HG03342 (cell line): ENCODE data around the gene CNTF.

Source experiments
- ATAC-seq: cut with Tn5 transposase; IDR thresholded peaks from one replicate; pipeline ENCODE4 v1.9.1; 2021; ENCODE audit warnings: mild to moderate bottlenecking, moderate library complexity; ENCODE audit not compliant: unreplicated experiment

Gene CNTF

DNA sequence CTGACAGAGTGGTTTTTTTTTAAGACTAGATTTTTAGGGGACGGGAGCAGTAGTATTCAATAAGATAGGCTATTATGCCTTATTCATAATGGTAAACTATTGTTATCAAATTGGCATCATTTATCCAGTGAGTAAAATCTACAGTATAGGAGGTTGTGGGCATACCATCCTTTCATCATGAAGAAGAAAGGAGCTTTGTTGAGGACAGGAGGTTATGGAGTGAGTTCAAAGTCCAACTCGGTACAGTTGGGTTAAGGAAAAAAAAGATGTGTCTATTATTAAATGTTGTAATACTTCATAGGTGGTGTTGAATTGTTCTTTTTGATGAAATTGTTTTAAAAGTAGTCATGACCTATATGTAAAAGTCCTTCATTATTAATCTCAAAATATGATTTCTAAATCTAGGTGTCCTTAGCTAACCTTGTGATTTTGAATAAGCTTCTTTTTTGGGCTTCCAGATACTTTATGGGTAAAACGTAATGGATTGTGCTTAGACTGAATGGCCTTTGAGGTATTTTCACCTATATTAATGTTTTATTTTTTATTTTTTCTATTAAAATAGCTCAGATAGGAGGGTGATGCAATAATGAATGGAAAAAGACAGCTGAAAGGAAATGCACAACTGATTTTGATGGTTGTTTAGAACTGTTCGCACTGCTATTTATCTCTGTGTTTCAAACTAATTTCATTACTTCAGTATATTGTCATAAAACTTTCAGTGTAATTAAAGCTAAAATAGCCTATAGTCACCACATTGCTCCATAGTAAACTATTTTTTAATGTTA lies 15.3 kb upstream of the CNTF start:
- no peak for ATAC-seq

DNA sequence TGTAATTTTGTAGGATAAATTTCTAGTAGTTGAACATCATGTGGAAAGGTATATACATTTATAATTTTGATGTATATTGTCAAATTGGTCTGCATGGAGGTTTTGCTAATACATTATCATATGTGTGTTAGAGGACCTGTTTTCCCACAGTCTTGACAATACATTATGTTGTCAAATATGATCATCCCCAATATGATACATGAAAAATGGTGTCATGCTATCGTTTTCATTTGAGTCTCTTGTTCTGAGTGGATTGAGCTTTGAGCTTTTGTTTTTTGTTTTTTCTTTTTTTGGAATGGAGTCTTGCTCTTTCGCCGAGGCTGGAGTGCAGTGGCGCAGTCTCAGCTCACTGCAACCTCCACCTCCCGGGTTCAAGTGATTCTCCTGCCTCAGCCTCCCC lies 14.1 kb upstream of the CNTF start:
- ATAC-seq: no peak

DNA sequence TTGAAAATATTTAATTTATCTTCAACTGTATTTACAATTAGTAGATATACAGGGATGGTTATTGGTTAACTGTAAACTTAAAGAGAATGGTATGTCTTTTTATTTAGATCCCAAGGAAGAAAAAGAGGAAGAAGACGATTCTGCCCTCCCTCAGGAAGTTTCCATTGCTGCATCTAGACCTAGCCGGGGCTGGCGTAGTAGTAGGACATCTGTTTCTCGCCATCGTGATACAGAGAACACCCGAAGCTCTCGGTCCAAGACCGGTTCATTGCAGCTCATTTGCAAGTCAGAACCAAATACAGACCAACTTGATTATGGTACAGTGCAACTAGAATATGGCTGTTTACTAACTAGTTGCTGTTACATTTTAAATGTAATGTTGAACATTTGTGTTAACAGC lies 12.7 kb upstream of the CNTF start:
- no peak for ATAC-seq

DNA sequence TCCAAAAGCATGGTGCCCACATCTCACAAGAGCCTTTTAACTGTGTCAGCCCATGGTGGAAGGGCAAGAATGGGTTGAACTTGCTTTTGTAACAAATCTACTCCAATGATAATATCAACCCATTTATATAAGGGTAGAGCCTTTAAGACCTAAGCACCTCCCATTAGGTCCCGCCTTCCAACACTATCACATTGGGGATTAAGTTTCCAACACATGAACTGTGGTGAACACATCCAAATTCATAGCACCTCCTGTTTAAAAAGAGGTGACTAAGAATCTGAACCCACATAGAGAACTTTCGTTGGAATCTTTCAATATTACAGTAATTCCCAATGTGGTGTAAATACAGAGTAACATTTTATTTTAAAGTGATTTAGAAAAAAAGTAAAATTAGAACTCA lies 9.2 kb upstream of the CNTF start:
- no peak for ATAC-seq

DNA sequence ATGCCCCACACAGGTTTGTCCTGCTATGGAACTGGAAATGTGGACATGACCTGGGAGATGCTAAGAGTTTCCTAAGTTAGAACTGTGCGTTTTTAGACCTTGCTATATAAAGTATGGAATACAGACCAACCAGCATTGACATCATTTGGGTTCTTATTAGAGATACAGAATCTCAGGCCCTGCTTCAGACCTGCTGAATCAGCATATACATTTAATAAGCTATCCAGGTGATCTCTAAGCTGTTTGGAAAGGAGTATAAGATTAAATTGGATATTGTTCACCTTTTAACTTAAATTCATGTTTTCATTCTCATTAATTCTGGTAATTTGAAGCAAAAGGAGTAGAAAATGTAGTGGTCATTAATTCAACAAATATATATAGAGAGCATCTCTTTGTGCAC lies 6.9 kb upstream of the CNTF start:
- ATAC-seq: no peak

DNA sequence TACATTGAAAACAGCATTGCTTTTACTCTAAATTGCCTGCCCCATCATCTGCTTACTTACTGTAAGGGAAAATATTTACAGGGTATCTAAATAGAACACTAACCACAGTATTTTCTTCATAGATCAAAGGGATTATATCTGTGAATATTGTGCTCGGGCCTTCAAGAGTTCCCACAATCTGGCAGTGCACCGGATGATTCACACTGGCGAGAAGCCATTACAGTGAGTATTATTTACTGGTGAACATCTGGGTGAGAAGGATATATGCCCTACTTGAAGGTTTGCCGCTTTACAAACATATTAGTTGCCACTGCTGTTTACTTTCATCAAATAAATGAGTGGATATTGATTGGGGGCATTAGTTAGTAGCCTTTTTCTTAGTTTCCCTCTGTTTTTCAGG lies 5.9 kb upstream of the CNTF start:
- no peak for ATAC-seq

DNA sequence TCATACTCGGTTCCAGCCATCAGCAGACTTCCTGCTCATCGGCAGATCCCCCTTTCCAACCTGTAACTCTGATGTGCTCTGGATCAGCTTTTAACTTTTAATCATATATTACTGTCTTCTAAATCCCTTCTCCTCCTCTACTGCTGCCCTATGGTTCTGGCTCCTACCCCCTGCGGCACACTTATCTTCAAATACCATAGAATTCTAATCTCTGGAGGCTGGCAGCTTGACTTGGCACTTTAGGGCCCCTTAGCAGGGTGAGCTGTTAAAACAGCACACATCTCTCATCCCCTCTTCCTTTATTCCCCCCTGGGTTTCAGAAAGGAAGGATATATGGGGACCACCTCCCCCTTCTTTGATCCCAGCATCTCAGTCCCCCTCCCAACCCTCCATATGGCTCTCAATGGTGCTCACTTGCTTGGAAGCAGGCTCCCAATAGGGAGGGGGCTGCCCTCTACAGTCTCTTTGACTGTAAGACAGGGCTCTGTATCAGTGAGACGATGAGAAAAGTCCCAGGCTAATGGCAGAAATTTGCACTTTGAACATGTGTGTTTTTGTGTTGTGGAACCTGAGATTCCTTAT lies 4.4 kb upstream of the CNTF start:
- no peak for ATAC-seq

DNA sequence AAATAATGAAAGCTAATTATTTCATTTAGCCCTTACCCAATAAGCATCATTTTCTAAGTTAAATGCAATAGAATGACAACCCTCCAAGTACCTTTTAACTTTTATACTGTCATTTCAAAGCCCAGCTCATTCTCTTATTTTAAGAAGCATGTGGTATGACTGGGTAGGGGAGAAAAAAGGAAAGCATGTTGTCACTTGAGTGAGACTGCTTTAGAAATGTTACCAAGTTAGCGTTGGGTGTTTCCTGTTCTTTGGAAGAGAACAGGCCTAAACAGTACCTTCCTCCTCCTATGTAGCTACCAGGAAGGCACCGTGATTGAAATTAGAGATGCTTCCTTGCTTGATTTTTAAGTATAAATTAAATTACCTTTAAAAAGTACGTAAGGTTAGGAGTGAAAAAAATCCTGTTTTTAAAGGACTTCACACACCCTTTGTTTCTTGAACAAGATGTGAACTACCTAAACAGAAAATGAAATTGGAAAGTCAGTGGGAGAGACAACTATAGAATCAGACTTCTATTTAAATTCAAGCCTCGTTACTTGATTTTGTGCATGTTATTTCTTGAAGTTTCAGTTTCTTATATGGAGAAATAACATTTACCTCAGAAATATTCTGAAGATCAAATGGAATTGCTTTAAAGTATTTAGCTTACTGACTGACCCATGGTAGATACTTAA lies 741 bp upstream of the CNTF start:
- no peak for ATAC-seq

DNA sequence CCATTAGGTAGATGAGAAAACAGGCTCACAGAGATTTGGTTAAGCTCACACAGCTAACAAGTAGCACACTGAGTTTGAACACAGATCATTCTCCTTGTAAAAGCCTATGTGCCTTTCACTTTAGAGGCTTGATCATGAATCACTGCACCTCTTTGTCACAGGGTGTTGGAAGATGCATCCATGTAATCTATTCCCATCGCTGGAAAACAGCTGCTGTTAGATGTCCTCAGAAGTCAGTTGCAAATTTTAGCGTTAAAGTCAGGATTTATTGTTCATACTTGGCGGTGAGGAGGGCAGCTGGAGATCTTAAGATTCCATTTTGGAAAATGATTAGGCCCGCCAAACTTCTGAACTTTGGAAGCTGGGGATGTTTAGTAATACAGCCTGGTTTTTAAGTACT lies 2.6 kb downstream of the CNTF start:
- ATAC-seq: no peak

DNA sequence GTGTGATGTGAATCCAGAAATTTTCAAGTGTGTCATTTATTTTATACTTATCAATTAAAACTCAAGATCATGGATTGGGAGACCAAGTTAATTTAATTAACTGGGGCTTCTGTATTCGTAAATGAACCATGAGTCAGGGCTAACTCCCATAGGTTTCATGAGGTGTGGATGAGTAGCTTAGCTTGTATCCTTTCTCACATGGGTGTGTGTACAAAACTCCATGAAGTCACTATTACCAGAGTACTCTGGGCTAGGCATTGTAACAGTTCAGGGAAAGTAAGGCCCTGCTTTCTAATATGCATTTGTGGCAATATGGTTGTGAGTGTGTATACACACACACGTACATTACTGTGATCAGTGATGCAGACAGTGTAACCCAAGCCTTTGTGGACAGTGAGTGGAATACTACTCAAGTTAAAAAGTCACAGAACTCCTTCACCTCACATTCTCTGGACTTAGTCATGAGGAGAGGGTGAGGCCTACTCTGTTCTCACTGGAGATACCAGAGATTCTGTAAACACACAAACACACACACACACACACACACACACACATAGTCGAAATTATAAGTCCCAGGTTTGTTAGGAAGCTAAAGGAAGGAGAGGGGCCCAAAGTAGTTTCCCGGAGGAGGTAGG lies 3.5 kb downstream of the CNTF start:
- no peak for ATAC-seq

DNA sequence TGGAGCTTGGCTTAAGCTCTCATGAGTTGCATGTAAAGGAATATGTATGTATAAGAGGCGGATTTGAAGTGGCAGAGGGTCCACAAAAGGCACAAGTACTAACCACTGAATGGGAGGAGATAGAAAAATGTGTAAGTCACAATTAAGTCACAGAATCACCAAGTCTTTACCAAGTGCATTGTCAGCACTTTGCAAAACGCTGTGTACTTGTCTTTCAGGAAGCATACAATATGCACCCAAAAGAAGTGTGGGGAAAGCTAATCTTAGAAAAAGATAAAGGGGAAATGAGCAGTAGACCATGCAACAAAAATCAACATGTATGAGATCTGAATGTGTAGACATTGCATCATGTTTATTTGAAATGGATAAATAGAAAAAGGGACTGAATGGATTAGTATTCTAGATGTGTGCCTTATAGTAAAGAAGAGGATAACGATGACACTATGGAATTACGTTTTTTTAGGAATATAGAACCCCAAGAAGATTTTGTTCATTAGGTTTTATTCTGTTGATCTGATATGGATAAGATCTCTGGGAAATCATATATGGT lies 4.5 kb downstream of the CNTF start:
- no peak for ATAC-seq

DNA sequence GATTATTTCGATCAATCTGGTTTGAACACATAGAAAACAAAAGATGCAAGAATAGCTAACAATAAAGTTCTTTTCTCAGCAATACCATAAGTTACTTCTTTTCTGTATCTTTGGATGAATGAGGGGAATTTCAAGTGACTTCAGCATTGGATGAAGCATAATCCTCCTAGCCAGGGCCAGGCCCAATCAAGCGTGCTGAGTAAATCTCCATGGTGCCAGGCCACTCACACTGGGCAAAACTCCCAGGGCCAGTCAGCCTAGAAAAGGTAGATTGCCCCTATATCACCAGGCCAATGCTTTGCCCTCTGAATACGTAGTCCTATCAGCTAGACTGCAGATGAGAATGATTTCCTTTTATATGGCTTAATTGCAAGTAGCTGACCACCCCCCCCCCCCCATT lies 6.0 kb downstream of the CNTF start:
- no peak for ATAC-seq

DNA sequence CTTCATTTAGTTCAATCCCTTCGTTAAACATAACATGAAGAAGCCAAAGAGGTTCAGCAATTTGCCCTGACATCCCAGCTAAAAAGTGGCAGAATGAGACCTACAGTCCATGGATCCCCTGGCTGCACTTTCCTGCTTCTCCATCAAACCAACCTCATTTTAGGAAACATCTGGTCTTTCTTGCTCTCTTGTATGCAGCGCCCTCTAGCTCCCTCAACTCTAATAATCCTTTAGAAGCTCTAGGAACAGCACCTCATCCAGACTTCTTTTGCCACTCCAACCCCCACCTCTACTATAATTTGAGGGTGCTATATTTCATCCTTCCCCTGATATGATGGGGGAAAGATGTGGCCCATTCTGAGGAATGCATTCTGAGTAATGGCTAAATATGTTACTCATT lies 7.4 kb downstream of the CNTF start:
- no peak for ATAC-seq

DNA sequence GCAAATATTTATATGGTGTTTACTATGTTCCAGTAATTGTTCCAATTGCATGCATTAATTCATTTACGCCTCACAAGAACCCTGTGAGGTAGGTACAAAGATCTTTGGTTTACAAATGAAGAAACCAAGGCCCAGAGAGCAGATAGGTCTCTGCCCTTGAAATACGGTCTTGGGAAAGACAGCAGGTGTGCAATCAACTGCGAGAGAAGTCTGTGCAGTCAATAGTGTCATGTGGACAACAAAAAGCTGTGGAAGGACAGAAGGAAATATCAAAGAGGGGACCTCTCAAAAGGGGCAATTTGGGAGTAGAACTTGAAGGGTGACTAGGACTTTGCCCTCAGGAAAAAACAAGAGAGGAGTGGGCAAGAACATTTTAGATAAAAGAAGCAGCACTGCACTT lies 8.9 kb downstream of the CNTF start:
- no peak for ATAC-seq

DNA sequence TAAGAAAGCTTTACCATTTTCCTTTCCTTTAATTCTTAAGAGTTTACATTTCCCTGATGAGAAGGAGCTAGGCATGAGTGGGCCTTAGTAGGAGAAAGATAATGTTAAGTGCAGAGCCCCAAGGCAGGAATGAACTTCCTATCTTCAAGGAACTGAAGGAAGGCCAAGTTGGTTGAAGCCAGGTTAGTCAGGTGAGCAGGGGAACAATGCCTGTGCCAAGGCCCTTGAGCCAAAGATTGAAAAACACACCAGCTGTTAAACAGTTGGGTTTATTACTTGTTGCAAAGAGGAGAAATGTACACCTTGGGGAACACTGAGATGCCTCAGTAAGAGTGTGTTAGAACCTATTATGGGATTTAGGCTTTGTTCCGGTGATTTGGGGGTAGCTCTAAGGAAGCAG lies 10.0 kb downstream of the CNTF start:
- ATAC-seq: no peak

DNA sequence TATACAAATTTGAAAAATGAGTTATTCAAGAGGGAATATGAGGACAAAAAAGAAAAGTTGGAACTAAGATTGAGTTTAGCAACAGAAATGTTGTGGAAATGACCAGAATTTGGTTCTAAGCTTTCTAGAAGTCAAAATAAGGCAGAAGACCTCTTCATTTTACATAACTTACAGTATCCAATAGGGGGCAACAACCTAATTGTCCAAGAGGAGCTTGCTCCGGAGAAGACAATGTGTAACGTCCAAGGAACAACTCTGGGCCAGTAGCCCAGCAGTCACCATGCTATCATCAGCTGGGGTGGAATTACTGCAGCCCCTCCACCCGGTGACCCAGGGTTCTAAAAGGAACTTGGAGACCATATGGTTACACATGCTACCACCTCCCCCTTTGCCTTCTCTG lies 14.1 kb downstream of the CNTF start:
- ATAC-seq: no peak

DNA sequence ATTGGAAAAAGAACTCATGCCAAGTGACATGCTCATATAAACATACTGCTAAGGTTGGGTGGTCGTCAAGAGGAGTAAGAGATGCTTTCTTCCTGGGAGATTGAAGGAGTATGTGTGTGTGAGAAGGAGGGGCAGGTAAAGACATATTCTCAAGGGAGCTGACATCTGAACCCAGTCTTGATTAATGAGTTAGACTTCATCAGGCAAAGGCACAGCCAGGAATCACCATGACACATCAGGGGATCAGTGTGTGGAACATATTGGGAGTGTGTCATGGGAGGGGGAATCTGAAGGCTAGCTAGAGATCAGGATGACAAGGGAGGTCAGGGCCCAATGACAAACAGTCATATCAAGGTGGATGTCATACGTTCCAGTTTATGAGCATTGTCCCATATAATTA lies 14.9 kb downstream of the CNTF start:
- ATAC-seq: no peak

DNA sequence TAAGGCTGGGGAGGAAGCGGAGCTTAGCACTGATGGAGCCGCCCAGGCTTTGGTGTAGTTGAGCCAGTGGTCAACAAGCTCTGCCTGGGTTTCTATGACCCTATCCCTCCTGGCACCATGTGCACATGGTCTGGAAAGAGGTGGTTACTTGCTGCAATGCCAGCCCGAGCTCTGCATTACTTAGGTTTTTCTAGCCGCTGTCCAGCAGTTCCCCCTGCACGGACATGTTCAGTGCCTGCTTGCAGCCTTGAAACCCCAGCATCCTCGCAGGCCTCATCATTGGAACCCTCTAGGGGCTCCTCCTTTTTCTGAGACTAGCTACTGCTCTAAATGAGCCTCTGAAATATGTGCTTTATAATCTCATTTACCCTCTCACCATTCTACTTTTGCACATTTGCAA lies 16.6 kb downstream of the CNTF start:
- no peak for ATAC-seq

DNA sequence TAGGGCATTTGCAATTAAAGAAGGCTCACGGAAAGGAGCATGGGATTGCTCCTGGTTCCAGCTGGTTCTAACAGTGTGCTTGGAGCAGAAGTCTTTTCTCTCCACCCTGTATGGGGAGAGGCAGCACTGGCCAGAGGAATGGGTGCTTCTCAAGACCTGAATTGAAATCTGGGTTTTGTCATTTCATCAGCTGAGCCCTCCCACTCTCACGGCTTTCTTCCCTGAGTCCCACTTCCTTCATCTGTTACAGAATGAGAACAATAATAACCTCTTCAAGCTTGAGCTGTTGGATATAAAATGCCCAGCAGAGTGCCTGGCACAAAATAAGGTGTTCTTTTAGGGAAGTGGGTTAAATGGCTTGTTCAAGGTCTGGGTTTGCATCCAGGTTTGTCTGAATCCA lies 17.2 kb downstream of the CNTF start:
- ATAC-seq: no peak

DNA sequence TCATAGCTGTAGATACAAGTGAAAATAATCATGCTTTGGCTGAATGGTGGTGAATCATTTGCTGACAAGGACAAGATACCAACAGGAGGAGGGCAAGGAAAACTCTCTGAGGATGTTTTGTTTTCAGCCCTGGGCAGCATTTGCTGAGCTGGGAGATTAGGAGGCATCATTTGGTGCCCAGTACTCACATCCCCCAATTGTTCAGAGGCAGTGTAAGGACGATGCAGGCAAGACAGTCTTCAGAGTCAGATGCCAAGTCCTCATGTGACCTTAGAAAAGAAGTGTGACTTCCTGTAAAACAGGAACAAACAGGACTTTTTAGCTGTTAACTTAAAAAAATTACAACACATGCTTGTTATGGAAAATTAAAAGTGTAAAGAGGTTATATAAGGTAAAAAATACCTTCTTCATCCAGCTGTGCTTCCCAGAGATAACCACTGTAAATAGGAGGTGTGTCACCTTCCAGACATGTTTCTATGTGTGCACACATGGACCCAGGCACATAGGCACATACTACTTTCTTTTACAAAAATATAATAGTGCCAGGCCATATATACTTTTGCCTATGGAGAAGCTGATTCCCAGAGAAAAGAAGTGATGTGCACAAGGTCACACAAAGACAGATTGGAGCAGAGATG lies 18.0 kb downstream of the CNTF start:
- no peak for ATAC-seq

DNA sequence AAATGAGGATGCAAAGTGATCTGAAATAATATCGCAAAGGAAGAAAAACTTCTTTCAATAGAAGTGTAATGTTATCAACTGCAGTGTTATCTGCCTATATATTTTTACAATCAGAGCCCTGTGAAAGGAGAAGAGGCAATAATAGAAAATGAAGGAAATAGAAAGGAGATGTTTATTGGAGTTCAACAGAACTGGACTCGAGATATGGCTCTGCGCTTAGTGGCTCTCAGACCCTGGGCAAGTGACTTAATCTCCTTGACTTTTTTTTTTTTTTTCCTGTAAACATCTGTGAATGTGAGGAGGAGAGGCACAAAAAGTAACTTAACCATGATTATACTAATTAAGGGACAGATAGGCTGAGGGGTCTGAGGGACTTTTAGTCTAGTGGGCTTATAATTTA lies 18.9 kb downstream of the CNTF start:
- ATAC-seq: no peak
